CD8-positive, alpha-beta memory T cell (primary cell): ENCODE data around the gene NSG1. TPM values are rescaled to one million over a fixed set of nuclear protein-coding genes. Genes with fewer than 3 reads are reported as not detected.

Experiments
- CTCF ChIA-PET: fragments of 350-600 bp; sonication (Branson Sonifier 250); formaldehyde crosslinking; loops from one replicate; lab custom pipeline; 2021; ENCODE audit warnings: antibody characterized with exemption; lab: Charles Lee
- POLR2A ChIA-PET: fragments of 350-600 bp; sonication (Branson Sonifier 250); formaldehyde crosslinking; loops from one replicate; lab custom pipeline; 2021; ENCODE audit warnings: antibody characterized with exemption; lab: Charles Lee
- DNase-seq, 5 donors: peaks; one replicate each; pipeline versions ENCODE4 v3.0.0 to v3.0.0-alpha.2; 2020 to 2022; ENCODE audit warnings: mixed read lengths in 1 of 5
- H3K27ac ChIP-seq: one replicate; pipeline ENCODE4 v1.7.0; 2013; ENCODE audit warnings: low read depth, mild to moderate bottlenecking, low read length, moderate library complexity
- H3K27me3 ChIP-seq: 2 replicates; pipeline ENCODE4 v1.7.0; 2013; ENCODE audit warnings: low read length, mild to moderate bottlenecking; ENCODE audit not compliant: insufficient read depth, poor library complexity, severe bottlenecking
- H3K36me3 ChIP-seq: 2 replicates; pipeline ENCODE4 v1.7.0; 2013; ENCODE audit warnings: mild to moderate bottlenecking, low read length, moderate library complexity; ENCODE audit not compliant: insufficient read depth
- H3K4me1 ChIP-seq: 2 replicates; pipeline ENCODE4 v1.7.0; 2013; ENCODE audit warnings: mild to moderate bottlenecking, low read length, moderate library complexity; ENCODE audit not compliant: insufficient read depth
- H3K4me3 ChIP-seq: 2 replicates; pipeline ENCODE4 v1.7.0; 2013; ENCODE audit warnings: mild to moderate bottlenecking, low read length
- H3K9me3 ChIP-seq: 2 replicates; pipeline ENCODE4 v1.7.0; 2013; ENCODE audit warnings: mild to moderate bottlenecking, low read length
- H3K27ac Mint-ChIP-seq, 8 donors: one replicate each; pipeline ENCODE4 v1.8.0; 2020 to 2021; ENCODE audit warnings: mixed read lengths in 8 of 8, mild to moderate bottlenecking in 6 of 8, inconsistent platforms in 3 of 8, moderate library complexity in 3 of 8
- H3K27me3 Mint-ChIP-seq, 2 donors: one replicate each; pipeline ENCODE4 v1.8.0; 2020 to 2021; ENCODE audit warnings: mixed read lengths in 2 of 2, mild to moderate bottlenecking in 1 of 2, moderate library complexity in 1 of 2
- H3K36me3 Mint-ChIP-seq, 3 donors: one replicate each; pipeline ENCODE4 v1.8.0; 2020 to 2021; ENCODE audit warnings: mixed read lengths in 3 of 3, inconsistent platforms in 1 of 3, mild to moderate bottlenecking in 1 of 3
- H3K4me1 Mint-ChIP-seq, 3 donors: one replicate each; pipeline ENCODE4 v1.8.0; 2020 to 2021; ENCODE audit warnings: mixed read lengths in 3 of 3, inconsistent platforms in 1 of 3, mild to moderate bottlenecking in 1 of 3
- H3K4me3 Mint-ChIP-seq, 7 donors: one replicate each; pipeline ENCODE4 v1.8.0; 2020 to 2021; ENCODE audit warnings: mixed read lengths in 7 of 7, mild to moderate bottlenecking in 6 of 7, moderate library complexity in 4 of 7, inconsistent platforms in 2 of 7
- H3K9me3 Mint-ChIP-seq, 5 donors: one replicate each; pipeline ENCODE4 v1.8.0; 2020 to 2022; ENCODE audit warnings: mixed read lengths in 5 of 5, mild to moderate bottlenecking in 3 of 5, moderate library complexity in 2 of 5, inconsistent platforms in 1 of 5
- polyA plus RNA-seq: library from polyadenylated mRNA; unstranded; fragments of 300-500 nt; fragmentation: Illumina TruSeq; gene quantifications from one replicate; pipeline ENCODE4 v1.2.3, GENCODE V29; 2021
- total RNA-seq, 2 experiments: library from RNA; stranded (reverse); gene quantifications; one replicate each; pipeline ENCODE4 v1.2.3, GENCODE V29; 2021

NSG1 gene
- total and polyA plus RNA-seq, 3 experiments from 2014 or later = 15.1 to 49.8 (median 16.3) TPM

GRCh38 chr4:4402966-4403365 lies 16.1 kb downstream of the NSG1 start:
- ChIA-PET CTCF (no interaction called here), POLR2A (interaction anchor here (0.7 kb wide), 1 partner anchor 64 kb away, joined by 3 read pairs; no protein-coding TSS in a partner anchor)
- Histone ChIP-seq H3K4me1 (no peaks in the 10 kb centered on the region), H3K27ac (no peak overlapping the region), H3K27me3 (no peaks in the 10 kb centered on the region), H3K36me3 (no peaks in the 10 kb centered on the region), H3K9me3 (no peaks in the 10 kb centered on the region), H3K4me3 (no peak overlapping the region)
- Mint-ChIP-seq H3K4me1 (peaks cover 0 to 20% (median 0%) of the 10 kb centered on the region in 3 donors), H3K4me3 (no peak overlapping the region), H3K9me3 (peaks cover 0 to 2% (median 0%) of the 10 kb centered on the region in 5 donors), H3K27me3 (peaks cover 4 to 9% of the 10 kb centered on the region in 2 donors), H3K27ac (no peak overlapping the region), H3K36me3 (peaks cover 3 to 59% (median 10%) of the 10 kb centered on the region in 3 donors)
- no peak for DNase-seq

GRCh38 chr4:4405358-4405962 lies 18.6 kb downstream of the NSG1 start:
- Mint-ChIP-seq H3K9me3 (no peaks in the 10 kb centered on the region), H3K27ac (peak overlapping the region in 1 of 8 donors; percentile 77), H3K36me3 (peaks cover 0 to 50% (median 3%) of the 10 kb centered on the region in 3 donors), H3K4me1 (peaks cover 0 to 3% (median 0%) of the 10 kb centered on the region in 3 donors), H3K4me3 (no peak overlapping the region), H3K27me3 (peaks cover 4 to 9% of the 10 kb centered on the region in 2 donors)
- H3K27me3 ChIP-seq = no peaks in the 10 kb centered on the region
- no peaks in the 10 kb centered on the region for H3K4me1 ChIP-seq
- no peak for DNase-seq
- H3K9me3 ChIP-seq = no peaks in the 10 kb centered on the region
- ChIA-PET CTCF (no interaction called here), POLR2A (no interaction called here)
- H3K27ac ChIP-seq = no peak overlapping the region
- peaks cover 5% of the 10 kb centered on the region for H3K36me3 ChIP-seq
- no peak overlapping the region for H3K4me3 ChIP-seq

GRCh38 chr4:4406455-4407298 lies 19.8 kb downstream of the NSG1 start:
- Mint-ChIP-seq H3K27ac (peak overlapping the region in 3 of 8 donors; percentile 17 to 66 (median 63)), H3K36me3 (peaks cover 0 to 44% (median 3%) of the 10 kb centered on the region in 3 donors), H3K4me3 (no peak overlapping the region), H3K4me1 (peaks cover 0 to 2% (median 0%) of the 10 kb centered on the region in 3 donors), H3K27me3 (peaks cover 4% of the 10 kb centered on the region in 2 donors), H3K9me3 (no peaks in the 10 kb centered on the region)
- Histone ChIP-seq H3K27me3 (no peaks in the 10 kb centered on the region), H3K4me3 (no peak overlapping the region), H3K36me3 (peaks cover 6% of the 10 kb centered on the region), H3K27ac (no peak overlapping the region), H3K4me1 (no peaks in the 10 kb centered on the region), H3K9me3 (no peaks in the 10 kb centered on the region)
- ChIA-PET POLR2A (interaction anchor here (1.1 kb wide), 1 partner anchor 22 kb away, joined by 3 read pairs; no protein-coding TSS in a partner anchor), CTCF (interaction anchor here (0.9 to 1.0 kb wide), 2 partner anchors 23 to 146 kb away, joined by 3 to 4 read pairs; no protein-coding TSS in a partner anchor)
- no peak for DNase-seq

- Mint-ChIP-seq H3K4me3 (no peak overlapping the region), H3K27me3 (peaks cover 4% of the 10 kb centered on the region in 2 donors), H3K36me3 (peaks cover 0 to 44% (median 3%) of the 10 kb centered on the region in 3 donors), H3K27ac (peak overlapping the region in 1 of 8 donors; percentile 63), H3K9me3 (no peaks in the 10 kb centered on the region), H3K4me1 (peaks cover 0 to 2% (median 0%) of the 10 kb centered on the region in 3 donors)
- no peaks in the 10 kb centered on the region for H3K9me3 ChIP-seq
- CTCF ChIA-PET = no interaction called here
- DNase-seq = no peak
- H3K27ac ChIP-seq = no peak overlapping the region
- POLR2A ChIA-PET = interaction anchor here (1.1 kb wide), 1 partner anchor 23 kb away, joined by 3 read pairs; no protein-coding TSS in a partner anchor
- H3K27me3 ChIP-seq = no peaks in the 10 kb centered on the region
- H3K4me3 ChIP-seq = no peak overlapping the region
- no peaks in the 10 kb centered on the region for H3K4me1 ChIP-seq
- H3K36me3 ChIP-seq = peaks cover 6% of the 10 kb centered on the region
Observed at GRCh38 chr4:4407299-4408131, 20.6 kb downstream of the NSG1 start.

- no peaks in the 10 kb centered on the region for H3K9me3 ChIP-seq
- peaks cover 6% of the 10 kb centered on the region for H3K36me3 ChIP-seq
- ChIA-PET CTCF (no interaction called here), POLR2A (interaction anchor here (1.1 kb wide), 1 partner anchor 23 kb away, joined by 3 read pairs; no protein-coding TSS in a partner anchor)
- no peaks in the 10 kb centered on the region for H3K4me1 Mint-ChIP-seq
- H3K9me3 Mint-ChIP-seq = no peaks in the 10 kb centered on the region
- no peak overlapping the region for H3K27ac ChIP-seq
- H3K27me3 ChIP-seq = no peaks in the 10 kb centered on the region
- H3K4me1 ChIP-seq = no peaks in the 10 kb centered on the region
- H3K4me3 ChIP-seq = no peak overlapping the region
- no peak overlapping the region for H3K4me3 Mint-ChIP-seq
- no peak overlapping the region for H3K27ac Mint-ChIP-seq
- H3K27me3 Mint-ChIP-seq = peaks cover 4% of the 10 kb centered on the region in 2 donors
- DNase-seq = no peak
- H3K36me3 Mint-ChIP-seq = peaks cover 0 to 41% (median 3%) of the 10 kb centered on the region in 3 donors
Observed at GRCh38 chr4:4408132-4408523, 21.2 kb downstream of the NSG1 start.

GRCh38 chr4:4408576-4409335 lies 21.9 kb downstream of the NSG1 start:
- DNase-seq = no peak
- no peaks in the 10 kb centered on the region for H3K4me1 Mint-ChIP-seq
- H3K4me1 ChIP-seq = no peaks in the 10 kb centered on the region
- H3K27ac Mint-ChIP-seq = peak overlapping the region in 2 of 8 donors; percentile 33
- H3K36me3 ChIP-seq = peaks cover 6% of the 10 kb centered on the region
- H3K36me3 Mint-ChIP-seq = peaks cover 0 to 36% (median 0%) of the 10 kb centered on the region in 3 donors
- no peak overlapping the region for H3K4me3 Mint-ChIP-seq
- ChIA-PET CTCF (no interaction called here), POLR2A (no interaction called here)
- no peak overlapping the region for H3K27ac ChIP-seq
- H3K9me3 ChIP-seq = no peaks in the 10 kb centered on the region
- no peak overlapping the region for H3K4me3 ChIP-seq
- peaks cover 0 to 4% of the 10 kb centered on the region in 2 donors for H3K27me3 Mint-ChIP-seq
- no peaks in the 10 kb centered on the region for H3K9me3 Mint-ChIP-seq
- no peaks in the 10 kb centered on the region for H3K27me3 ChIP-seq

GRCh38 chr4:4409416-4410115 lies 22.7 kb downstream of the NSG1 start:
- no peak for DNase-seq
- H3K27me3 Mint-ChIP-seq = peaks cover 0 to 4% of the 10 kb centered on the region in 2 donors
- Histone ChIP-seq H3K4me3 (no peak overlapping the region), H3K9me3 (no peaks in the 10 kb centered on the region), H3K27ac (no peak overlapping the region), H3K4me1 (no peaks in the 10 kb centered on the region), H3K36me3 (peaks cover 6% of the 10 kb centered on the region), H3K27me3 (no peaks in the 10 kb centered on the region)
- H3K36me3 Mint-ChIP-seq = peaks cover 0 to 34% (median under 1%) of the 10 kb centered on the region in 3 donors
- peak overlapping the region in 2 of 8 donors; percentile 33 to 52 for H3K27ac Mint-ChIP-seq
- CTCF ChIA-PET = no interaction called here
- H3K4me3 Mint-ChIP-seq = no peak overlapping the region
- POLR2A ChIA-PET = no interaction called here
- H3K4me1 Mint-ChIP-seq = no peaks in the 10 kb centered on the region
- no peaks in the 10 kb centered on the region for H3K9me3 Mint-ChIP-seq
